ENCODE data around the gene FAM131C.

Gene FAM131C

GRCh38 chr1:16074217-16074616 is 766 bp upstream of the FAM131C start (continued):
- TF ChIP-seq INSM2 (tag by site-specific recombination; IDR thresholded peaks at IDR 0.05), result peak; percentile 67
- TF ChIP-seq ZEB2 (tag by site-specific recombination; IDR thresholded peaks at IDR 0.05), result no peak
- TF ChIP-seq PRDM6 (tag by site-specific recombination; IDR thresholded peaks at IDR 0.05), result no peak

GRCh38 chr1:16072616-16073484 is 601 bp downstream of the FAM131C start:
- no peak overlapping the region; the same call in 1 of the 2 replicates for H3K27ac ChIP-seq (ENCODE audit: extremely low read depth, low read depth, low read length)
- POLR2A ChIA-PET, result interaction anchor here (1.0 kb wide), 1 partner anchor 83 kb away, joined by 3 read pairs; the partner anchor contains the start of gene EPHA2
- peak; percentile 17; the same call in 1 of the 2 replicates for TF ChIP-seq HIC1 (tag by site-specific recombination; IDR thresholded peaks at IDR 0.05)
- no peak for TF ChIP-seq ZNF311 (tag by site-specific recombination; IDR thresholded peaks at IDR 0.05; ENCODE audit: borderline replicate concordance)
- TF ChIP-seq ZBTB10 (tag by site-specific recombination; IDR thresholded peaks at IDR 0.05), result peak; percentile 81
- no peak for TF ChIP-seq ZNF169 (tag by site-specific recombination; IDR thresholded peaks at IDR 0.05)
- TF ChIP-seq ZNF76 (tag by site-specific recombination; IDR thresholded peaks at IDR 0.05; ENCODE audit: borderline replicate concordance, low read depth), result 0 out of 2 replicates have a peak, but pooled peaks have one; percentile 26
- peak; percentile 38; the same call in 1 of the 2 replicates for TF ChIP-seq KLF1 (tag by site-specific recombination; IDR thresholded peaks at IDR 0.05)
- no peak for TF ChIP-seq HOXA7 (CRISPR knock-in tag; IDR thresholded peaks at IDR 0.05; ENCODE audit: borderline replicate concordance)
- TF ChIP-seq ZNF391 (tag by site-specific recombination; IDR thresholded peaks at IDR 0.05; ENCODE audit: borderline replicate concordance, low read depth), result peak; percentile 51; the same call in 1 of the 2 replicates
- TF ChIP-seq KLF7 (tag by site-specific recombination; IDR thresholded peaks at IDR 0.05; ENCODE audit: borderline replicate concordance), result no peak
- TF ChIP-seq PATZ1 (tag by site-specific recombination; IDR thresholded peaks at IDR 0.05), result peak; percentile 63
- no peak for TF ChIP-seq TCF7L2 (IDR thresholded peaks at IDR 0.05; ENCODE audit: borderline replicate concordance, low read depth, low read length)
- TF ChIP-seq BCL11B (tag by site-specific recombination; IDR thresholded peaks at IDR 0.05; ENCODE audit: low read depth), result no peak
- TF ChIP-seq ZNF664 (tag by site-specific recombination; IDR thresholded peaks at IDR 0.05), result no peak
- peak; percentile 90 for TF ChIP-seq ZIC2 (tag by site-specific recombination; IDR thresholded peaks at IDR 0.05)
- peak; percentile 72 for TF ChIP-seq KLF9 (tag by site-specific recombination; IDR thresholded peaks at IDR 0.05; ENCODE audit: low read depth)
- TF ChIP-seq ZBTB26 (tag by site-specific recombination; optimal IDR thresholded peaks at IDR 0.05), result peak; percentile 63
- TF ChIP-seq ZNF561 (tag by site-specific recombination; IDR thresholded peaks at IDR 0.05; ENCODE audit: borderline replicate concordance), result 0 out of 2 replicates have a peak, but pooled peaks have one; percentile 17
- TF ChIP-seq KLF8 (tag by site-specific recombination; IDR thresholded peaks at IDR 0.05), result peak; percentile 66; the same call in 1 of the 2 replicates
- TF ChIP-seq GLIS1 (tag by site-specific recombination; IDR thresholded peaks at IDR 0.05), result peak; percentile 70

More at GRCh38 chr1:16072616-16073484, 601 bp downstream of the FAM131C start:
- Histone ChIP-seq H3K36me3 (ENCODE audit: control insufficient read depth in 2 of 2, insufficient read depth in 1 of 2, low read length in 2 of 2) (no peaks in the 10 kb centered on the region), H3K9me3 (ENCODE audit: control insufficient read depth, insufficient read depth, low read depth, low read length) (no peaks in the 10 kb centered on the region), H3K4me3 (ENCODE audit: low read depth, low read length) (peak overlapping the region; percentile 40), H3K4me1 (ENCODE audit: control insufficient read depth, insufficient read depth, low read length) (no peaks in the 10 kb centered on the region)
- CTCF ChIA-PET, result interaction anchor here (0.6 to 5.3 kb wide), 21 partner anchors 10 to 726 kb away, joined by 3 to 40 read pairs (median 3); no protein-coding TSS in a partner anchor
